Neural cell (in vitro differentiated cells): ENCODE data around the gene AGPS.

Experiments used
- EP300 ChIP-seq: fragments of 450-650 bp; conservative IDR thresholded peaks from 2 replicates; pipeline ENCODE4 v1.6.1; 2014; ENCODE audit warnings: antibody characterized with exemption, mild to moderate bottlenecking, moderate library complexity; ENCODE audit not compliant: poor library complexity, severe bottlenecking
- RAD21 ChIP-seq: fragments of 450-650 bp; conservative IDR thresholded peaks from 2 replicates; pipeline ENCODE4 v1.6.1; 2014; ENCODE audit warnings: antibody characterized with exemption, mild to moderate bottlenecking, moderate library complexity
- TF ChIP-seq, protein P1 (sequence below): fragments of 450-650 bp; IDR thresholded peaks from 2 replicates; pipeline ENCODE4 v1.5.1; 2014; ENCODE audit warnings: antibody characterized with exemption, mild to moderate bottlenecking, moderate library complexity; ENCODE audit not compliant: poor library complexity, severe bottlenecking

DNA sequence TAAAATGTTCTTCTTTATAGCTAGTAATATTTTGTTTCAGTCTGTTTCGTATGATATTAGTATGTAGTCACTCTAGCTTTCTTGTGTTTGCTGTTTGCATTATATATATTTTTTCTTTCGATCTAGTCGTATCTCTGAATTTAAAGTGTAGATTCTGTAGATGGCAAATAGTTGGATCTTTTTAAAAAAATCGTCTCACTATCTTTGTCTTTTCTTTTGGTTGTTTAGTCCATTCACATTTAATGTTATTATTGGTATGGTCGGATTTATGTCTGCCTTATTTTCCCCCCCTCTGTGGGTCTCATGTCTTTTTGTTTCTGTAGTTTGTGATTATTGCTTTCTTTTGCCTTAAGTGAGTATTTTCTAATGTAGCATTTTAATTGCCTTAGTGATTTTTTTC is 84.3 kb downstream of the AGPS start:
- no peak for TF ChIP-seq RAD21
- TF ChIP-seq, protein P1, sequence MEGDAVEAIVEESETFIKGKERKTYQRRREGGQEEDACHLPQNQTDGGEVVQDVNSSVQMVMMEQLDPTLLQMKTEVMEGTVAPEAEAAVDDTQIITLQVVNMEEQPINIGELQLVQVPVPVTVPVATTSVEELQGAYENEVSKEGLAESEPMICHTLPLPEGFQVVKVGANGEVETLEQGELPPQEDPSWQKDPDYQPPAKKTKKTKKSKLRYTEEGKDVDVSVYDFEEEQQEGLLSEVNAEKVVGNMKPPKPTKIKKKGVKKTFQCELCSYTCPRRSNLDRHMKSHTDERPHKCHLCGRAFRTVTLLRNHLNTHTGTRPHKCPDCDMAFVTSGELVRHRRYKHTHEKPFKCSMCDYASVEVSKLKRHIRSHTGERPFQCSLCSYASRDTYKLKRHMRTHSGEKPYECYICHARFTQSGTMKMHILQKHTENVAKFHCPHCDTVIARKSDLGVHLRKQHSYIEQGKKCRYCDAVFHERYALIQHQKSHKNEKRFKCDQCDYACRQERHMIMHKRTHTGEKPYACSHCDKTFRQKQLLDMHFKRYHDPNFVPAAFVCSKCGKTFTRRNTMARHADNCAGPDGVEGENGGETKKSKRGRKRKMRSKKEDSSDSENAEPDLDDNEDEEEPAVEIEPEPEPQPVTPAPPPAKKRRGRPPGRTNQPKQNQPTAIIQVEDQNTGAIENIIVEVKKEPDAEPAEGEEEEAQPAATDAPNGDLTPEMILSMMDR = no peak
- TF ChIP-seq EP300 = no peak
